Osteoblast (primary cell): ENCODE data around the gene LIF. TPM values are rescaled to one million over a fixed set of nuclear protein-coding genes. Genes with fewer than 3 reads are reported as not detected.

Experiments
- DNase-seq: peaks from one replicate; pipeline ENCODE4 v3.0.0; 2011; ENCODE audit warnings: low spot score, mixed read lengths; ENCODE audit not compliant: insufficient read length; ENCODE audit errors: missing footprints
- H2AFZ ChIP-seq: 2 replicates; pipeline ENCODE4 v1.6.0; 2011; ENCODE audit warnings: mild to moderate bottlenecking, low read length
- H3K27ac ChIP-seq: 2 replicates; pipeline ENCODE4 v1.5.1; 2011; ENCODE audit warnings: mild to moderate bottlenecking, low read depth, low read length, moderate library complexity
- H3K27me3 ChIP-seq: 2 replicates; pipeline ENCODE4 v1.6.0; 2012; ENCODE audit warnings: mild to moderate bottlenecking, control low read depth, inconsistent platforms, low read length, moderate library complexity; ENCODE audit not compliant: insufficient read depth
- H3K36me3 ChIP-seq: 2 replicates; pipeline ENCODE4 v1.5.1; 2011; ENCODE audit warnings: mild to moderate bottlenecking, low read length, control low read depth, moderate library complexity; ENCODE audit not compliant: insufficient read depth
- H3K4me1 ChIP-seq: 2 replicates; pipeline ENCODE4 v1.5.1; 2011; ENCODE audit warnings: mild to moderate bottlenecking, low read length, control low read depth, moderate library complexity; ENCODE audit not compliant: insufficient read depth
- H3K4me2 ChIP-seq: 2 replicates; pipeline ENCODE4 v1.6.0; 2011; ENCODE audit warnings: mild to moderate bottlenecking, low read length; ENCODE audit not compliant: insufficient read depth
- H3K4me3 ChIP-seq: fragments of 200-600 bp; sonication (generic); 3 replicates; pipeline ENCODE4 v1.5.1; 2012; ENCODE audit warnings: mild to moderate bottlenecking, low read length, inconsistent platforms; ENCODE audit not compliant: insufficient read depth
- H3K79me2 ChIP-seq: 2 replicates; pipeline ENCODE4 v1.6.0; 2012; ENCODE audit warnings: mild to moderate bottlenecking, low read length, control low read depth, inconsistent platforms; ENCODE audit not compliant: insufficient read depth
- H3K9me3 ChIP-seq: 2 replicates; pipeline ENCODE4 v1.5.1; 2011; ENCODE audit warnings: low read depth, low read length, control low read depth
- H4K20me1 ChIP-seq: 2 replicates; pipeline ENCODE4 v1.6.0; 2012; ENCODE audit warnings: mild to moderate bottlenecking, low read length, control low read depth; ENCODE audit not compliant: insufficient read depth
- total RNA-seq: library from RNA; depleted of rRNA; stranded (reverse); fragments of >200 nt; gene quantifications from 2 replicates; pipeline ENCODE4 v1.2.3, GENCODE V29; 2012
- TF ChIP-seq, protein P1 (sequence below): IDR thresholded peaks from 2 replicates; pipeline ENCODE4 v1.5.1; 2011; ENCODE audit warnings: mild to moderate bottlenecking, low read depth, low read length, moderate library complexity; ENCODE audit errors: extremely low read depth

Gene LIF
- total RNA-seq, 1 donor, result 3.3 TPM

DNA sequence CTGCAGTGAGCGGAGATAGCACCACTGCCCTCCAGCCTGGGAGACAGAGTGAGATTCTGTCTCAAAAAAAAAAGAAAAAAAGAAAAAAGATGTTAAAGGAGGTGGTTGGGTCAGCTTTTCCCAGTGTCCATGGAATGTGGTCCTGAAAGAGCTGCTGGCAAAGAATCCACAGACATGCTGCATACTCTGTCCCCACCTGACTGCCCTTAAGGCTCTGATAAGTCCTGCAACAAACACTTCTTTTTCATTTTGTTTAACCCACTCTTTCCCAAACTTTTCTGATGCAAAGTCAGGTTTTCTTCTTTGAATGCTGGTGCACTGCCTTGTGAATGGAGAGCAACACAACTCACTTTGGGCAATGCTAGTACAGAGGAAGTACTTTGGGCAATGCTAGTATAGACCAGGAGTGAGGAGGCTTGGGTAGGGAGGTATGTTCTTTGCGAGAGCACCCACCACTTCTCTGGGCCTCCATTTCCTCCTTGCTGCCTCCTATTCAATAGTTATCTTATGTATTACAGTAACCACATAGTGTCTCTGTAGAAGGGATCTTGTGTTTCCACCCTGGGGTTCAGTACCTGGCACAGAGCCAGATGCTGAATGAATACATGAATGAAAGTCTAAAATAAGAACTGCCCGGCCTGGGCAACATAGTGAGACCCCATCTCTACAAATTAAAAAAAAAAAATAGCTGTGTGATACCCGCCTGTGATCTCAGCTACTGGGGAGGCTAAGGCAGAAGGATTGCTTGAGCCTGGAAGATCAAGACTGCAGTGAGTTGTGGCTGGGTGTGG is 18.9 kb downstream of the LIF start:
- no peak overlapping the region for H3K4me2 ChIP-seq
- TF ChIP-seq, protein P1, sequence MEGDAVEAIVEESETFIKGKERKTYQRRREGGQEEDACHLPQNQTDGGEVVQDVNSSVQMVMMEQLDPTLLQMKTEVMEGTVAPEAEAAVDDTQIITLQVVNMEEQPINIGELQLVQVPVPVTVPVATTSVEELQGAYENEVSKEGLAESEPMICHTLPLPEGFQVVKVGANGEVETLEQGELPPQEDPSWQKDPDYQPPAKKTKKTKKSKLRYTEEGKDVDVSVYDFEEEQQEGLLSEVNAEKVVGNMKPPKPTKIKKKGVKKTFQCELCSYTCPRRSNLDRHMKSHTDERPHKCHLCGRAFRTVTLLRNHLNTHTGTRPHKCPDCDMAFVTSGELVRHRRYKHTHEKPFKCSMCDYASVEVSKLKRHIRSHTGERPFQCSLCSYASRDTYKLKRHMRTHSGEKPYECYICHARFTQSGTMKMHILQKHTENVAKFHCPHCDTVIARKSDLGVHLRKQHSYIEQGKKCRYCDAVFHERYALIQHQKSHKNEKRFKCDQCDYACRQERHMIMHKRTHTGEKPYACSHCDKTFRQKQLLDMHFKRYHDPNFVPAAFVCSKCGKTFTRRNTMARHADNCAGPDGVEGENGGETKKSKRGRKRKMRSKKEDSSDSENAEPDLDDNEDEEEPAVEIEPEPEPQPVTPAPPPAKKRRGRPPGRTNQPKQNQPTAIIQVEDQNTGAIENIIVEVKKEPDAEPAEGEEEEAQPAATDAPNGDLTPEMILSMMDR, result no peak
- no peaks in the 10 kb centered on the region for H3K79me2 ChIP-seq
- no peak overlapping the region for H2AFZ ChIP-seq
- peaks cover 20% of the 10 kb centered on the region for H3K4me1 ChIP-seq
- no peaks in the 10 kb centered on the region for H3K27me3 ChIP-seq
- no peak overlapping the region for H3K4me3 ChIP-seq
- H3K36me3 ChIP-seq, result no peaks in the 10 kb centered on the region
- no peaks in the 10 kb centered on the region for H3K9me3 ChIP-seq
- no peak overlapping the region for H3K27ac ChIP-seq
- no peak for DNase-seq
- no peaks in the 10 kb centered on the region for H4K20me1 ChIP-seq

DNA sequence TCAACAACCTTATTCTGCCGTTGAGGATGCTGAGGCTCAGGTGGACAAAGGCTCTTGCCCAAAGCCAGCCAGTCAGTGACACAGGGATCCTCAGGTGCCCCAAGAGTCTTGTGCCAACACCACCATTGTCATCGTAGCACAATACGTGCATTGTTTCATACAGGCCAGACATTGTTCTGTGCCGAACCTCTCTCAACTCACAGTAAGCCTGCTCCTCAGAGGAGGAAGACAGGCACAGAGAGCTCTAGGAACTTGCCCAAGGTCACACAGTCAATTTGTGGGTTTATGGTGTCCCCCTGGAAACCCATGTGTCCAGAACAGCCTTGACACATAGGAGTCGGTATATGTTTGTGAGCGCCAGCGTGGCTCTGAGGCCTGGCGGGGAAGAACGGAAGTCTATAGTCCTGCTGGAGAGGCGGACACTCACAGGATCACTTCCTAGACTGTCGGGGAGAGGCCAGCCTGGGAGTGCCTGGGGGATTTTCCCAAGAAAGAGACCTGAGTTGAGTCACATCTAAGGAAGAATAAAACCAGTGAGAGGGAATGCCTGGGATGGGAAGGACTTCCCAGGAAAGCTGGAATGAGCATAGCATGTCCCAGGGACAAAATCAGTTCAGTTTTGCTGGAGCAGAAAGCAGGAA is 20.2 kb downstream of the LIF start:
- Histone ChIP-seq H3K36me3 (no peaks in the 10 kb centered on the region), H3K4me2 (no peak overlapping the region), H3K27me3 (no peaks in the 10 kb centered on the region), H2AFZ (no peak overlapping the region), H3K9me3 (no peaks in the 10 kb centered on the region), H3K79me2 (no peaks in the 10 kb centered on the region), H3K4me3 (no peak overlapping the region), H3K27ac (no peak overlapping the region), H3K4me1 (peaks cover 18% of the 10 kb centered on the region), H4K20me1 (no peaks in the 10 kb centered on the region)
- no peak for DNase-seq
- TF ChIP-seq, protein P1, result no peak

DNA sequence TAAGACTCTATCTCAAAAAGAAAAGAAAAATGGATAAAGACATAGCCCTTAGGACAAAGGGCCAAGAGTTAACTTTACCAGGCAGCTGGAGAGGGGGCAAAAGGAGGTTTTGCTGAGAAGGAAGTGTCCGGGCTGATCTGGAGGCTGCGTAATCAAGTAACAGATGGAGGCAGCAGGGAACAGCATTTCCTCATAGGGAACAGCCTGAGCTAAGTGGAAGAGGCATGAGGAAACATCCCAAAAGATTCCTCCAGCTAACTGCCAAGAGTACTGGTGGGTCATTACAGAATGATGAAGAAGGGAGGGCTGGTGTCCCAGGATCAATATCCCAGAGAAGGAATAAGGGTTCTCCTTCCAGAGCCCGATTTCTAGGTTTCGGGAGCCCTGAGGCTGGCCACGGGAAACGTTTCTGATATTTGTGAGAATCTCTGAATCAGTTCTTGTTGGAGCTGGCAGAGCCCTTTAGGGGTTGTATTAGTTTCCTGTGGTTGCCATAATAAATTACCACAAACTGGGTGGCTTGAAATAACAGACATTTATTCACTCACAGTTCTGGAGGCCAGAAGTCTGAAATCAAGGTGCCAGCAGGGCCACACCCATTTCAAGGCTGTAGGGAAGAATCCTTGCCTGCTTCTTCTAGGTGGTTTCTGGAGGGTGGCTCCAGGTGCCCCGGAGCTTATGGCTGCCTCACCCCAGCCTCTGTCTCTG is 21.2 kb downstream of the LIF start:
- Histone ChIP-seq H3K4me3 (no peak overlapping the region), H3K27me3 (no peaks in the 10 kb centered on the region), H4K20me1 (no peaks in the 10 kb centered on the region), H3K4me1 (peaks cover 18% of the 10 kb centered on the region), H3K36me3 (no peaks in the 10 kb centered on the region), H2AFZ (no peak overlapping the region), H3K27ac (no peak overlapping the region), H3K9me3 (no peaks in the 10 kb centered on the region), H3K79me2 (no peaks in the 10 kb centered on the region), H3K4me2 (no peak overlapping the region)
- DNase-seq, result no peak
- TF ChIP-seq, protein P1, result no peak
